KBM-7 (cell line): ENCODE data around the gene KCTD16.

Experiments
- DNase-seq: peaks from one replicate; pipeline ENCODE4 v3.0.0-alpha.2; 2015
- in situ Hi-C: fragments of 300-500 bp; cut with MboI; formaldehyde crosslinking; loops from 2 replicates; pipeline ENCODE4 v1.14.3; 2020; ENCODE audit warnings: low sequenced_read_pairs, low pct_unique_long_range_greater_than_20kb, mixed read lengths

The KCTD16 gene

DNA sequence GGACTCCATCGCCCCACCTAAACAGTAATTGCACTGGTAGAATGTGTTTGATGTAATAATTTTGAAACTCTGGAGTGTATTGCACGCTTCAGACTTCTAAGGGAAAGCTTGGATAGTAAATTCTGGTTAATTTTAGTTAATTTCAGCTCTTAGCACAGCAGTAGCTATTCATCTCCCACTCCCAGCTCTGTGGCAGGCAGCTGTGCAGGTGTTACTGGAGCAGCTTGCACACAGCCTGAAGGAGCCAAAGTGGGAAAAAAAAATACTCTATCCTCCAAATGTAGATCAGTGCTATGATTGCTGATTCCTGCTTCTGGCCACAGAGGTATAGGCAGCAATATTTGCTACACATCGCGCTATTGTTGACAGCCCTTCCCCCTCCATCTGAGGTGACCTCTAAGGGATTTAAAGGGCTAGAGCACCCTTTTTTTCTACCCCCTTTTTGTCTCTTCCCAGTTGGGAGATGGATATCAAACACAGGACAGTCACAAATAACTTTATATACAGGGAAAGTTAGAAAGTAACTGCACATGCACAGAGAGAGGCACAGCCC is 97.4 kb downstream of the KCTD16 start:
- in situ Hi-C loops = no loop called here
- no peak for DNase-seq

DNA sequence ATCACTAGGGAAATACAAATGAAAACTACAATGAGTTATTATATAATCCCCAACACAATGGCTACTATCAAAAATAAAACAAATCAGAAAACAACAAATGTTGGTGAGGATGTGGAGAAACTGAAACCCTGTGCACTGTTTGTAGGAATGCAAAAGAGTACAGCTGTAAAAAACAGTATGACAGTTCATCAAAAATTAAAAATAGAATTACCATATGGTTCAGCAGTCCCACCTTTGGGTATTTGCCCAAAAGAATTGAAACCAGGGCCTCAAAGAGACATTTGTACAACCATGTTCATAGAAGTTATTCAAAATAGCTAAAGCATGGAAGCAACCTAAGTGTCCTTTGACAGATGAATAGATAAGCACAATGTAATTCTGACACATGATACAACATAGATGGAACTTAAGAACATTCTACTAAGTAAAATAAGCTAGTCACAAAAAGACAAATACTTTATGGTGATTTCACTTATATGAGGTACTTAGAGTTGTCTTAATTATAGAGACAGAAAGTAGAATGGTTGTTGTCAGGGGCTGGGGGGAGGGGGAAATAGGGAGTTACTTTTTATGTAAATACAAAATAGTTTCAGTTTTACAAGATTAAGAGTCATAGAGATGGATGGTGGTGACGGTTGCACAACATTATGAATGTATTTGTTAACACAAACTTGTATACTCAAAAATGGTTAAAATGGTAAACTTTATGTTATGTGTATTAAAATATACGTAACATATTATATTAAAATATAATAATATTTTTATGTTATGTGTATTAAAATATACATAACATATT is 102.8 kb downstream of the KCTD16 start:
- no peak for DNase-seq
- in situ Hi-C loops = no loop called here

DNA sequence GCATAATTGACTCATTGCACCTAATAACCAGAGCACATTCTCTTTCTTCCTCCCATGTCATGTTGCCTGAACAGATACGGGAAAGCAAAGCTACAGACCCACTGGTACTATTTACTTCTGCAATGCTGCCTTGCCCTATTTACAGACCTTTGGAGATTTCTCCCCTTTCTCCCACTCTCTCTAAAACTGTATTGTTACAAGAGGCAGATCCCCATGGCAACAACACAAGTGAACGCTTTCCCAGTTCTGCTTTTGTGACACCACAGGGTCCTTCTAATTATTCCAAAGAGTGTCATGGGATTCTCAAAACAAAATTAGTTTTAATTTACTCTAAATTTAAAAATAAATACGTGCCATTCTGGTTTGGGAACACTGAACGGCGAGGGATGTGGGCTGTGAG is 104.7 kb downstream of the KCTD16 start:
- peak; percentile 1 for DNase-seq
- in situ Hi-C loops = no loop called here

- in situ Hi-C loops = no loop called here
- no peak for DNase-seq
These were observed 105.6 kb downstream of the KCTD16 start for GRCh38 chr5:144276034-144276822.

- in situ Hi-C loops = no loop called here
- no peak for DNase-seq
These were observed 111.1 kb downstream of the KCTD16 start for GRCh38 chr5:144281784-144282183.

- no peak for DNase-seq
- in situ Hi-C loops = no loop called here
These were observed 113.4 kb downstream of the KCTD16 start for GRCh38 chr5:144284036-144284435.

- in situ Hi-C loops = no loop called here
- no peak for DNase-seq
These were observed 114.3 kb downstream of the KCTD16 start for GRCh38 chr5:144284931-144285502.

DNA sequence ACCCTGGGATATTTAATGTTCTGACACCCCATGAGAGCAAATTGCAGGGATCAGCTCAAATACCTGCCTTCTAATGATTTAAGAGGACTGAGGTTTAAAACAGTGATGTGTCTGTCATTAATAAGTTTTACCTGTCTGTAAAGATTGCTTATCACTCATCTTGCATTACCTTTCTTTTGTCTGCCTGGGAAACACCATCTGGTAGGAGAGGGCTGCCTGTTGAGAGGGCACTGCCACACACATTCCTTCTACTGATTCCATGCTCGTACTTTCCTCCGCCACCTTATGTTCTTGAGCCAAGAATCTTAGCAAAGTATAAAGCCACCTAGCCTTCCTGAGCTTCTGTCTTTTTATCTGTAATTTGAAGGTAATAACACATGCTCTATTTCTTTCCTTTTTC is 118.6 kb downstream of the KCTD16 start:
- DNase-seq = no peak
- in situ Hi-C loops = no loop called here

DNA sequence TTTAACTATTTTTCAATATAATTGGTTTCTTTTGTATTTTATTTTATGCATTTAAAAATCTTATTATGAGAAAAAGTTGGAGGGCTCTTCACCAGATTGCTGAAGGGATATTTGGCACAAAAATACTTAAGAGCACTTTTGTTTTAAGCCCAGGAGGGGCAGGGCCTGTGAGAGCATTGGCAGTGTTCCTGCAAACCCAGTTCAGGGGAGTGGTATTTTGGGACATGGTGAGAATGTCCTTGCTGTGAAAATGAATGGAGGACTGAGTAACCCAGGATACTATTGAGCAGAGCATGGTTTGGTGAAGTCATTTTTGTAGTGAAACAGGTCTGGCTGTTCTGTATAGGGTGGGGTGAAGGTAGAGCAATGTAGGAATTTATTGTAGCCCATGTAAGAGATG is 121.4 kb downstream of the KCTD16 start:
- DNase-seq = no peak
- in situ Hi-C loops = no loop called here

- no peak for DNase-seq
- in situ Hi-C loops = no loop called here
These were observed 124.6 kb downstream of the KCTD16 start for GRCh38 chr5:144295284-144295683.

GRCh38 chr5:144297081-144297480 is 126.4 kb downstream of the KCTD16 start:
- DNase-seq = no peak
- in situ Hi-C loops = no loop called here

- DNase-seq = no peak
- in situ Hi-C loops = no loop called here
These were observed 128.0 kb downstream of the KCTD16 start for GRCh38 chr5:144298658-144299057.

GRCh38 chr5:144304688-144305087 is 134.0 kb downstream of the KCTD16 start:
- no peak for DNase-seq
- in situ Hi-C loops = no loop called here

GRCh38 chr5:144307736-144308135 is 137.1 kb downstream of the KCTD16 start:
- in situ Hi-C loops = no loop called here
- DNase-seq = no peak

GRCh38 chr5:144308174-144308573 is 137.5 kb downstream of the KCTD16 start:
- DNase-seq = no peak
- in situ Hi-C loops = no loop called here

DNA sequence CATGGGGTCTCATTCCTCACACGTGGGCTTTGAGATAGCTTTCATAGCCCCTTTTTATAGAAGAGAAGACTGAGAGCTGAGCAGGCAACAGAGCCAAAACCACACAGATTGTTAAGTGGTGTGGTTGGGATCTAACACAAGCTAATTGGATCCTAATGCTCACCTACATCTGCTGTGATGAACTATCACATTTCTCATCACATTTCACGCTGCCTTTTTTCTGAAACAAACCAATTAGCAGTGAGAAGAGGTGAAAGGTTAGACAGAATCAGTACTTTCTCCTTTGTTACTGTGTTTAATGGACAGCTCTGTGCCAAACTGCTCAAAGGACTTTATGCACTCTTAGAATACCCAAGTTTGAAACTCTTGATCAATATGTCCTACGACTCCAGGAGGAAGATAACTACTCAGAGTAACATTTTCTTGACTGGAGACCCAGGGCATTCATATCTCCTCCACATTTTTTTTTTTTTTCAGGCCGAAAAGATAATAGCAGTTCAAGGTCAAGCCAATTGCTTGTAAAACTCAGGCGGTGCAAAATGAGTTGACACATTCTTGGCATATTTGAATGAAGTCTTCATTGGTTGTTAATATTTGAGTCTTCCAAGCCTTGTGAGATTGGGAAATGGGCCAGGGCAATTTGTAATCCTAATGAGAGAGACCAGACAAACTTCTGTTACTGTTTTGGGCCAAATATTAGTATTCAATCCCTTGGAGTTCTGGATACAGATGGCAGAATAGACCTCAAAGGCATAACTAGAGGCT is 138.4 kb downstream of the KCTD16 start:
- no peak for DNase-seq
- in situ Hi-C loops = no loop called here

DNA sequence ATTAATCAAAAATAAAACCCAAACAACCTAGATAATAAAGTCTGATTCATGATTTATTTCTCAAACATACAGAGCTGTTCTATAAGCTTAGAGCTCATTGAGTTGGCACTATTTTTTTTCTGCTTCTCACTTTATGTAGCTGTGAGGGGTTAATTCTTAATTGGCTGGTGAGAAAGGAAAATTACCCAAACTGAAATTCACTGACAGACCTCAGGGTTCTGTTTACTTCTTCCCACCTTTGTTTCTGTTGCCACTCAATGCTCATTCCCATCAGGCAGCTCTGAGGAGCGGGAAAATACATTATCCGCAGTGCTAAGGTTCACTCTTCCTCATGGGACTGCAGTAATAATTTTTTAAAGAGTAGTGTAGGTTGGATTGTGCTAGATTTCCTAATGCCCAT is 139.9 kb downstream of the KCTD16 start:
- in situ Hi-C loops = no loop called here
- DNase-seq = no peak

DNA sequence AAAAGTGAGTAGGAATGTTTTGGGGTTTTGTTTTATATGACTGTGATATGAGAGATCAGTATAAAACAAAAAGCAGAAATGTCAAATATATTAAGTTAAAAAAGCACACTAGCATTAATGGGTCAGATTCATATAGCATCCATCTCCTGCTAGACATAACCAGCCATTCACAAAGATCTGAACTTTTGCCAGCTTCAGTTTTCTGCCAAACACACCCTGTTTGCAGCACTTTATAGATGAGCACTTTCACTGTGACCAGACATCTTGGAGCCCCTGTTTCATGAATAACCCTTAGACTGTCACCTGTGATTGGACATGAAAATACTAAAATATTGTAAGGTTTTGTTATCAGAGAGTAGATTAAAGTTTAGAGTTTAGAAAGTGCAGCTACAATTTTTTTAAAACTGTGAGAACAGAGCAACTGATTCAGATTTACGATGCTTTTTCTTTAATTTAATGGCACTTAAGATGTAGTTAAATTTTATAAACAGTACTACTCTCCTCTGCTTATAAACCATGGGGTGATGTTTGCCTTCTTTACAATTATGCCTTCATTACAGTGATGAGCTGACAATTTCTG is 142.6 kb downstream of the KCTD16 start:
- no peak for DNase-seq
- in situ Hi-C loops = no loop called here

- in situ Hi-C loops = no loop called here
- no peak for DNase-seq
These were observed 144.4 kb downstream of the KCTD16 start for GRCh38 chr5:144315026-144315425.
